Activated naive CD4-positive, alpha-beta T cell treated with anti-CD3 and anti-CD28 coated beads, Interleukin-2, amount 10 ng/mL, durations not matched to agents 5 hours and 36 hours (primary cell): ENCODE results near the gene TMED8. TPM values are rescaled to one million over a fixed set of nuclear protein-coding genes. Genes with fewer than 3 reads are reported as not detected.

Experiments used
- total RNA-seq, 2 experiments: library from RNA; stranded (reverse); gene quantifications; one replicate each; pipeline ENCODE4 v1.2.3, GENCODE V29; 2021

Gene TMED8, protein sequence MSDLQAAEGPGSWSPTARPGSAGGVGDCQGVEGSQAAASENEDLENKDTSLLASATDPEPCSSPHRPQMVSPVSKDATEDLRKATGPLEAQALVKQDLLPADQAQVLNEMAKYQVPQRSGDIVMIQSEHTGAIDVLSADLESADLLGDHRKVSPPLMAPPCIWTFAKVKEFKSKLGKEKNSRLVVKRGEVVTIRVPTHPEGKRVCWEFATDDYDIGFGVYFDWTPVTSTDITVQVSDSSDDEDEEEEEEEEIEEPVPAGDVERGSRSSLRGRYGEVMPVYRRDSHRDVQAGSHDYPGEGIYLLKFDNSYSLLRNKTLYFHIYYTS
- 10 to 100 TPM; 11.7 to 12.2 TPM for total RNA-seq

GRCh38 chr14:77376771-77377501, at the start of gene TMED8, which contains the start of gene SAMD15:
Gene TMED8 (minus strand): TSS chr14:77377094. CDS start chr14:77377053, 41 bp downstream.
Gene SAMD15 (plus strand): TSS chr14:77377379. CDS start chr14:77377419, 40 bp downstream.

GRCh38 chr14:77423423-77423822, 46.5 kb upstream of the TMED8 start, which contains the start of gene NOXRED1:
Gene NOXRED1 (minus strand): TSS chr14:77423523. CDS start chr14:77422889, 634 bp downstream.

DNA sequence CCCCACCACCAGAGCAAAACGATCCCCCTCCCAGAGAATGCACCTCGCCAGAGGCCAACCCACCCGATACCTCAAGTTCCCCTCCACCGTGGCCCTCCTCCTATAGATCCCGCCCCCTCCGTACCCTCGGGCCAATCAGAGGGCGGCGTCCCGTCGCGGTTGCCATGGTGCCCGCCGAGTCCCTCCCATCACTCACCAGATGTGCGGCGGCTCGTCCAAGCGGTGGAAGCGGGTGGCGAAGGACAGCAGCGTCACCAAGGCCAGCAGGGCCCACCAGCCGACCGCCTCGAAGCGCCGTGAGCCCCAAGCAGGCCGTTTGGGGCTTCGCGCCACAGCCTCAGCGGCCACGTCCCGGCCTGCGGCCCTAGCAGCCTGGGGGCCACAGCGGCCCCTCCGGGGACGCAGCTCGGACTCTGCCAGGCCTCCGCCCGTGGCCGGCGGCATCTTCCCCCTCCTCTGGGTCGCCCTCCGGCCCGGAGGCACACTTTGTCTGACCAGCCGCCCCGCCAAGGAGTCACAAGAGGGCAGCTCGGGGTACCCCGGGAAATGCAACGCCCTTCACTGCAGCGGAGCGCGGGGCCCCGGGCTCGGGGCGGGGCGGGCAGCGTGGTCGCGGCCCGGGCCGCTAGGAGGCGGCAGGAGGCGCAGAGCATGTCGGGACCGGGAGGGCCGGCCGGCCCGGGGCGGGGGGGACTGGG, 56.5 kb downstream of the TMED8 start, which contains the start of gene POMT2:
Gene POMT2, minus strand, starts transcription at position 646 of the 698 bp plus-strand sequence. Its CDS starts 202 bp downstream, at position 444.

Other genes with a start within 250 kb of the TMED8 start
- gene ZDHHC22, start 235.3 kb downstream of the TMED8 start, total RNA-seq, result not detected
- under 1 TPM; 0.10 to 0.17 TPM for gene TMEM63C, start 195.3 kb downstream of the TMED8 start, total RNA-seq
- gene NGB, start 105.9 kb downstream of the TMED8 start, total RNA-seq, result not detected
- gene POMT2, start 56.2 kb downstream of the TMED8 start, total RNA-seq, result 10 to 100 TPM in 1 of 2 experiments, 1 to 10 TPM in 1; 9.1 to 13.1 TPM
- gene GSTZ1, start 56.1 kb downstream of the TMED8 start, total RNA-seq, result 10 to 100 TPM; 15.2 to 19.7 TPM
- under 1 TPM; 0.23 to 0.26 TPM for gene SAMD15, start 285 bp upstream of the TMED8 start, total RNA-seq
- under 1 TPM; 0.36 to 0.58 TPM for gene NOXRED1, start 46.4 kb upstream of the TMED8 start, total RNA-seq
- gene VIPAS39, start 80.5 kb upstream of the TMED8 start, total RNA-seq, result 10 to 100 TPM; 16.5 to 16.9 TPM
- 100 to 1,000 TPM; 137 to 142 TPM for gene AHSA1, start 81.0 kb upstream of the TMED8 start, total RNA-seq
- gene ISM2, start 121.7 kb upstream of the TMED8 start, total RNA-seq, result under 1 TPM in 1 of 2 experiments, not detected in 1; 0.15 TPM
- 10 to 100 TPM; 45.9 to 46.6 TPM for gene SPTLC2, start 239.5 kb upstream of the TMED8 start, total RNA-seq